Prostate gland (tissue), 2 donors: Measurements from ENCODE around the gene KRTAP10-2. TPM values are rescaled to one million over a fixed set of nuclear protein-coding genes. Genes with fewer than 3 reads are reported as not detected.
"Not testable (repeated sequence)": the region's sequence is repeated elsewhere in the genome, so short reads cannot be mapped to it uniquely, and the experiment has no call there.

Experiments used
- DNase-seq: peaks from one replicate; pipeline ENCODE4 v3.0.0-alpha.2; 2019; ENCODE audit warnings: low spot score
- H3K27ac ChIP-seq, 2 donors: fragments of 200-600 bp; sonication (generic); 2 replicates each; pipeline ENCODE4 v1.5.1; 2017 to 2019
- H3K27me3 ChIP-seq: fragments of 200-600 bp; sonication (generic); replicated peaks from 2 replicates; pipeline ENCODE4 v1.5.1; 2019; ENCODE audit not compliant: insufficient read depth
- H3K36me3 ChIP-seq, 2 donors: fragments of 200-600 bp; sonication (generic); 1 replicate in 1 of 2; 2 replicates in 1 of 2; pipeline versions ENCODE4 v1.5.1 to v1.8.1; 2017 to 2019
- H3K4me1 ChIP-seq: fragments of 200-600 bp; sonication (generic); replicated peaks from 2 replicates; pipeline ENCODE4 v1.5.1; 2019
- H3K4me3 ChIP-seq, 2 donors: fragments of 200-600 bp; sonication (generic); 2 replicates each; pipeline ENCODE4 v1.5.1; 2017 to 2019
- H3K9me3 ChIP-seq: fragments of 200-600 bp; sonication (generic); 2 replicates; pipeline ENCODE4 v1.5.1; 2017
- POLR2A ChIP-seq: fragments of 450-650 bp; IDR thresholded peaks from one replicate; pipeline ENCODE4 v1.6.1; 2016; ENCODE audit warnings: antibody characterized with exemption, mild to moderate bottlenecking
- POLR2AphosphoS5 ChIP-seq: sonication (generic); formaldehyde crosslinking; IDR thresholded peaks from one replicate; pipeline ENCODE4 v1.6.1; 2017; ENCODE audit warnings: antibody characterized with exemption
- WGBS: methylation state at CpG from one replicate; pipeline ENCODE4 v1.1.5; 2018; 5-methylcytosine and 5-hydroxymethylcytosine counted together
- intact Hi-C: fragments of 100-400 bp; cut with DNase I; formaldehyde crosslinking; loops from one replicate; pipeline ENCODE4 v1.14.2; 2022
- total RNA-seq, 2 donors: library from RNA; depleted of rRNA; stranded (reverse); fragments of >200 nt; gene quantifications; one replicate each; pipeline ENCODE4 v1.1.0, GENCODE V29; 2016
- TF ChIP-seq, protein P1 (sequence below), 4 experiments: fragments of 200-600 bp in 2 of 4; fragments of 450-650 bp in 2 of 4; sonication (generic) in 2 of 4; IDR thresholded peaks; 1 replicate in 3 of 4; 2 replicates in 1 of 4; pipeline ENCODE4 v1.5.1; 2016 to 2019; ENCODE audit warnings: antibody characterized with exemption in 4 of 4, mild to moderate bottlenecking in 2 of 4, moderate library complexity in 2 of 4

The KRTAP10-2 gene
- total RNA-seq, 2 donors from 2014 or later = not detected

DNA sequence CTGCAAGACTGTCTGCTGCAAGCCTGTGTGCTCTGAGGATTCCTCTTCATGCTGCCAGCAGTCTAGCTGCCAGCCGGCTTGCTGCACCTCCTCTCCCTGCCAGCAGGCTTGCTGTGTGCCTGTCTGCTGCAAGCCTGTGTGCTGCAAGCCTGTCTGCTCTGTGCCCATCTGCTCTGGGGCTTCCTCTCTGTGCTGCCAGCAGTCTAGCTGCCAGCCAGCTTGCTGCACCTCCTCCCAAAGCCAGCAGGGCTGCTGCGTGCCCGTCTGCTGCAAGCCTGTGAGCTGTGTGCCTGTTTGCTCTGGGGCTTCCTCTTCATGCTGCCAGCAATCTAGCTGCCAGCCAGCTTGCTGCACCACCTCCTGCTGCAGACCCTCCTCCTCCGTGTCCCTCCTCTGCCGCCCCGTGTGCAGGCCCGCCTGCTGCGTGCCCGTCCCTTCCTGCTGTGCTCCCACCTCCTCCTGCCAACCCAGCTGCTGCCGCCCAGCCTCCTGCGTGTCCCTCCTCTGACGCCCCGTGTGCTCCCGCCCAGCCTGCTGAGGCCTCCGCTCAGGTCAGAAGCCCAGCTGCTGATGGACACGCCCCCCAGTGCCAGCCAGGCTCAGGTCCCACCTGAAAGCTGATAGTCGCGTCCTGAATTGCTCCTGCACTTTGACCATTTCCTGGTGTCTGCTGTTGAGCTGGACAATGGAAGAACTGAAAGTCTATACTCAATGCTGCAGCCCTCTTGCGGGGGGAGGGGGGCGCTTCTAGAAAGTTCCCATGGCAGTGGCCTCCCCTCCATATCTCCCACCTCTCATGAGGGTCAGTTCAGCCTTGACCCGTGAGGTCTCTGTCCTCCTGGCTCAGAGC lies 23.4 kb upstream of the KRTAP10-2 start:
- no peak for DNase-seq
- H3K9me3 ChIP-seq = no peaks in the 10 kb centered on the region
- no peak overlapping the region for H3K27ac ChIP-seq
- H3K36me3 ChIP-seq = no peaks in the 10 kb centered on the region
- TF ChIP-seq POLR2A (no peak), POLR2AphosphoS5 (no peak)
- TF ChIP-seq, protein P1, sequence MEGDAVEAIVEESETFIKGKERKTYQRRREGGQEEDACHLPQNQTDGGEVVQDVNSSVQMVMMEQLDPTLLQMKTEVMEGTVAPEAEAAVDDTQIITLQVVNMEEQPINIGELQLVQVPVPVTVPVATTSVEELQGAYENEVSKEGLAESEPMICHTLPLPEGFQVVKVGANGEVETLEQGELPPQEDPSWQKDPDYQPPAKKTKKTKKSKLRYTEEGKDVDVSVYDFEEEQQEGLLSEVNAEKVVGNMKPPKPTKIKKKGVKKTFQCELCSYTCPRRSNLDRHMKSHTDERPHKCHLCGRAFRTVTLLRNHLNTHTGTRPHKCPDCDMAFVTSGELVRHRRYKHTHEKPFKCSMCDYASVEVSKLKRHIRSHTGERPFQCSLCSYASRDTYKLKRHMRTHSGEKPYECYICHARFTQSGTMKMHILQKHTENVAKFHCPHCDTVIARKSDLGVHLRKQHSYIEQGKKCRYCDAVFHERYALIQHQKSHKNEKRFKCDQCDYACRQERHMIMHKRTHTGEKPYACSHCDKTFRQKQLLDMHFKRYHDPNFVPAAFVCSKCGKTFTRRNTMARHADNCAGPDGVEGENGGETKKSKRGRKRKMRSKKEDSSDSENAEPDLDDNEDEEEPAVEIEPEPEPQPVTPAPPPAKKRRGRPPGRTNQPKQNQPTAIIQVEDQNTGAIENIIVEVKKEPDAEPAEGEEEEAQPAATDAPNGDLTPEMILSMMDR (IDR thresholded peaks at IDR 0.05) = no peak
- intact Hi-C loops = no loop called here
- no peaks in the 10 kb centered on the region for H3K27me3 ChIP-seq
- no peak overlapping the region for H3K4me3 ChIP-seq
- 23% methylated on average over 21 of the region's 21 CpGs for WGBS
- no peaks in the 10 kb centered on the region for H3K4me1 ChIP-seq

DNA sequence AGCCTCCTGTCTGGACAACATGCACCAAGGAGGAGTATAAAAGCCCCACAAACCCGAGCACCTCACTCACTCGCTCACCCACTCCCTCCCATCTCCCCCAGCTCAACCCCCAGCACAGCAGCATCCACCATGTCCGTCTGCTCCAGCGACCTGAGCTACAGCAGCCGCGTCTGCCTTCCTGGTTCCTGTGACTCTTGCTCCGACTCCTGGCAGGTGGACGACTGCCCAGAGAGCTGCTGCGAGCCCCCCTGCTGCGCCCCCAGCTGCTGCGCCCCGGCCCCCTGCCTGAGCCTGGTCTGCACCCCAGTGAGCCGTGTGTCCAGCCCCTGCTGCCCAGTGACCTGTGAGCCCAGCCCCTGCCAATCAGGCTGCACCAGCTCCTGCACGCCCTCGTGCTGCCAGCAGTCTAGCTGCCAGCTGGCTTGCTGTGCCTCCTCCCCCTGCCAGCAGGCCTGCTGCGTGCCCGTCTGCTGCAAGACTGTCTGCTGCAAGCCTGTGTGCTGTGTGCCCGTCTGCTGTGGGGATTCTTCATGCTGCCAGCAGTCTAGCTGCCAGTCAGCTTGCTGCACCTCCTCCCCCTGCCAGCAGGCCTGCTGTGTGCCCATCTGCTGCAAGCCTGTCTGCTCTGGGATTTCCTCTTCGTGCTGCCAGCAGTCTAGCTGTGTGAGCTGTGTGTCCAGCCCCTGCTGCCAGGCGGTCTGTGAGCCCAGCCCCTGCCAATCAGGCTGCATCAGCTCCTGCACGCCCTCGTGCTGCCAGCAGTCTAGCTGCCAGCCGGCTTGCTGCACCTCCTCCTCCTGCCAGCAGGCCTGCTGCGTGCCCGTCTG lies 22.5 kb upstream of the KRTAP10-2 start, which contains the start of gene KRTAP10-4:
Gene KRTAP10-4 (plus strand): TSS at position 100 of the 827 bp plus-strand sequence. CDS start 30 bp downstream, at position 130.
- 53% methylated on average over 19 of the region's 25 CpGs for WGBS
- DNase-seq, H3K4me1 ChIP-seq, H3K4me3 ChIP-seq, H3K36me3 ChIP-seq, intact Hi-C loops, H3K9me3 ChIP-seq, H3K27ac ChIP-seq, H3K27me3 ChIP-seq: not testable (repeated sequence)

GRCh38 chr21:44572959-44573583 lies 21.8 kb upstream of the KRTAP10-2 start:
- TF ChIP-seq POLR2AphosphoS5 (no peak), POLR2A (no peak)
- TF ChIP-seq, protein P1 (IDR thresholded peaks at IDR 0.05) = no peak
- no peaks in the 10 kb centered on the region for H3K9me3 ChIP-seq
- intact Hi-C loops = no loop called here
- H3K4me3 ChIP-seq = no peak overlapping the region
- H3K27me3 ChIP-seq = no peaks in the 10 kb centered on the region
- no peaks in the 10 kb centered on the region for H3K36me3 ChIP-seq
- 86% methylated on average over 15 of the region's 15 CpGs for WGBS
- no peak for DNase-seq
- no peak overlapping the region for H3K27ac ChIP-seq
- H3K4me1 ChIP-seq = no peaks in the 10 kb centered on the region

- H3K9me3 ChIP-seq = no peaks in the 10 kb centered on the region
- no peaks in the 10 kb centered on the region for H3K27me3 ChIP-seq
- intact Hi-C loops = no loop called here
- TF ChIP-seq, protein P1 (IDR thresholded peaks at IDR 0.05) = no peak
- no peaks in the 10 kb centered on the region for H3K36me3 ChIP-seq
- no peak for DNase-seq
- H3K27ac ChIP-seq = no peak overlapping the region
- H3K4me1 ChIP-seq = no peaks in the 10 kb centered on the region
- no peak overlapping the region for H3K4me3 ChIP-seq
- 92% methylated on average over 40 of the region's 40 CpGs for WGBS
Observed at GRCh38 chr21:44571844-44572782, 20.8 kb upstream of the KRTAP10-2 start.
